ENCODE data around the gene SYNDIG1.

SYNDIG1 gene

DNA sequence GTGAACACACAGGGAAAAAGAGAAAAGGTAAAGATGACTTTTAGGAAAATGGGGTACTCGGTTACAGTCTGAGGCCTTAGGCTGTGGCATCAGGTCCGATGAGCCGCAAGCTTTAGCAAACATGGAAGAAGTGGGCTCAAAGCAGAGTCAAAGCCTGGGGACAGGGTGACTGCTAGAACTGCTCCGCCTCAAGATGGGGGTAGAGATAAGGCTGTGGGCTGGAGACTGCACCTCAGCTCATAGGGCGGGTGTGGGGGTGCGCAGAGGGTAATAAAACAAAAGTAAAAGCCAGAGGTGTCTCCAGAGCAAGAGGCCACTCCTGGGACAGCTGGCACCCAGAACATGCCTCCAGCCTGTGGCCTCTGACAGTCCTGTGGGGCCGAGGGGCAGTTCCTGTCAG, 21.3 kb upstream of the SYNDIG1 start:
- no peak for FAIRE-seq

DNA sequence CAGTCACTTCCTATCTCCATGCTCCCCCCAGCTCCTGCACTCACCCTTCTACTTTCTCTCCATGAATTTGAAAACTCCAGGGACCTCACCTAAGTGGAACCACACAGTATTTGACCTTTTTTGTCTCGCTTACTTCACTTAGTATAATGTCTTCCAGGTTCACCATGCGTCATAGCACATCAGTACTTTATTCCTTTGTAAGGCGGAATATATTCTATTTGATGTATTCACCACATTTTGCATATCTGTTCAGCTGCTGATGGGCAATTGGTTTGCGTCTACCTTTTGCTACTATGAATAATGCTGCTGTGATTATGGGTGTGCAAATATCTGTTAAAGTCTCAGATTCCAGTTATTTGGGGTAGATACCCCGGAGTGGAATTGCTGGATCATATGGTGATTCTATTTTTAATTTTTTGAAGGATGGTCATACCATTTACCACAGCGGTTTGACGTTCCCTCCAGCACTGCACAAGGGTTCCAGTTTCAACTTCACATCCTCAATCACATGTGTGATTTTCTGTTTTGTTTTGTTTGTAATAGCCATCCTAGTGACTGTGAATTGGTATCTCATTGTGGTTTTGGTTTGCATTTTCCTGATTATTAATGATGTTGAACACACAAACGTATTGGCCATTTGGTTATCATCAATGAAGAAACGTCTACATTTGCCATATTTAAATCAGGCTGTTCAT, 20.3 kb upstream of the SYNDIG1 start:
- FAIRE-seq: no peak

DNA sequence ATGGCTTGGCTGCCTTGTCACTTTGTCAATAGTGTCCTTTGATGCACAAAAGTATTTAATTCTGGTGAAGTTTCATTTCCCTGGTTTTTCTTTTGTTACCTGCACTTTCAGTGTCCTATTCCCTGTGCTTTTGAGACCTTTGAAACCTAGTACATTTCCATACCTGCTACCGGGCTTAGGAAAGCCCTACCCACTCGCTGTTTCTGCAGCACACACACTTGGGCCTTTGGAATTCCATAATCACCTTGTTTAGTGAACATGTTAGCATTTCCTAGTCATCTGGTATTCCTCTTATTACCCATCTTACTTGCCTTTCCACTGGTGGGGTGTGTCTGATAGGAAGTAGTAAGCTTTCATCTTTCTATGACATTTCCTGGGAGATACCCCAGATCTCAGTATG, 19.3 kb upstream of the SYNDIG1 start:
- FAIRE-seq: no peak

DNA sequence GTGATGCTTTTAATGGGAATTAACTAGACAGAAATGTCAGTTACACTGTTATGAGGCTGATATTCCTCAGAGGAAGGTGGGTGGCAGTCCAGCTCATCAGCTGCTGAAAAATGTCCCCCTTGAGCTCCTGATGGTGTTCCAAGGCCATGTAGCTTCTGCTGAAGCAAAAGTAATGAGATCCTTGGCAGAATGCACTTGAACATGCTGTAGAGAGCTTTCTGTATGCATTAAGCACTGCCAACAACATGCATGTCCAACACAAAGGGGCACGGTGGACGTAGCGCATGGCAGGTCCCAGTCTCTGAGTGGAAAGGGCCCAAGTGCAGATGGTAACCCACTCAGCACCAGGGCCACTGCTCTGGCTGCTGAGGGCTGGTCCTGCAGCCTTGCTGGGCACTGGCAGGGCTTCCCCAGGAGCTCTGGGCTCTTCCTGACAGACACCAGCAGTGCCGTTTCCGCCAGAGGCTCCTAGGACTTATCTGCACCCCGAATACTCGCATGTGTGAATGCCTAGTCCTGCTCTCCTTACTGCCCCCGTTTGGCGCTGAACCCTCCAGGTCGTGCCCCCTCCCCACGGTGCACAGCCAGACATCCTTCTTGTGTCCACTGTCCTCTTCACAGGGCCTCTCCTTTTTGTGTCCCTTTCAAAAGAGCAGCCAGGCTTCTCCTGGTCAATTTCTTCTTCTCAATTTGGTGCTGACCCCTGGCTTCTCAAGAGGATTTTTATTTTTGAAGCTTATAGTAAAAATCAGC, 18.6 kb upstream of the SYNDIG1 start:
- FAIRE-seq: no peak

DNA sequence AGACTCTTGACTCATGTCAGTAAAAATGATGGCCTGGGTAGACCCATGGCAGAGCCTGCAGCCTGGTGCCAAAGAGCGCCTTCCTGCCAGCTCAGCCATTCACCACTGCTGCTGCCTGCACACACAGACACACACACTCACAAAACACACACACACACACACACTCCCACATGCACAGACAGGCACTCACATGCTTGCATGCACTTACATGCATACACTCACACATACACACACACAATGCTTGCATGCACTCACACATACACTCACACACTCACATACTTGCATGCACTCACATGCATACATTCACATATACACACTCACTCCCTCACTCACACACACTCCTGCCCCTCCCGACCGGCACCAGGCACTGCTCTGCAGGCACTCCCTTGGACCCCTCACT, 18.0 kb upstream of the SYNDIG1 start:
- FAIRE-seq: no peak

DNA sequence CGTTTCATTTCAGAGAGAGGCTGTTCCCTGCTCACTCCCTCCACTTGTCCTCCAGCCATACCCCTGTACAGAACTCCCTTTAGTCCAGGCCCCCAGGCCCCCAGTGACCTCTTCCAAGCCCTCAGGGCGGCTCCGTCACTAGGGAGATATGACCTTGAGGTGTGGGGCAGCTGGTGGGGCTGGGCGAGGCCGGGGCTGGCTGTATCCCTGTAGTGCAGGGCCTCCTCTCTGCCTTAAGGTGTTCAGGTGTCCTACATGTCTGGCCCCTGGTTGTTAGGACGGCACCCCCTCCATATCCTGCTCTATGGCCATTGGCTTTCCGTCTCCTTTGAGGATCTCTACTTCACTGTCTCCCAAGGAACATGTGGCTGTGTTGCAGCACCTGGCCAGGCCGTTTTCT, 17.4 kb upstream of the SYNDIG1 start:
- no peak for FAIRE-seq

DNA sequence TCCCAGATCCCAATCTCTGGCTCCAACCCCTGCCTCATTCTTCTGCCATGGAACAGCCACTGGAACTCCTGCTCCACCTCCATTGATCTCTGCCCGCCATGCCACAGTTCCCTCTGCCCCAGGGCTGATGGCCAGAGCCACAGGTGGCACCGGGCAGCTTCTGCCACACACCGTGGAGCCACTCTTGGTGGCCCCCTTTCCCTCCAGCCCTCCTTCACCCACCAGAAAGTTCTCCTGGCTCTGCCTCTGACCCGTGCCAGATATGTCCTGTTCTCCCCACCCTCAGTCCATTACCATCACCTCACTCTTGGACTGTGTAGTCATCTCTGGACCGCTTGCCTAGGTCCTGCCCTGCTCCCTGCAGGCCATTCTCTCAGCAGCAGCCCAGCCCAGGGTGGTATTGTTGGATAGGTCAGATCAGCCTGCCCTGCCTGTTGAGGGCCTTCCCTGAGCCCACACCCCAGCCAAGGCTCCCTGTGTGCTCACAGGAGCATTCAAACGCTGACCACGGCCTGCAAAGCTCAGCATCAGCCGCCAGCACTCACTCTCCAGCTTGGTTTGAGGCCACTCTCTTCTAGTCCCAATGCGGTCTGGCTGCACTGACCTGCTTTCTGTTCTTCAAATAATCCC, 16.8 kb upstream of the SYNDIG1 start:
- FAIRE-seq: no peak

DNA sequence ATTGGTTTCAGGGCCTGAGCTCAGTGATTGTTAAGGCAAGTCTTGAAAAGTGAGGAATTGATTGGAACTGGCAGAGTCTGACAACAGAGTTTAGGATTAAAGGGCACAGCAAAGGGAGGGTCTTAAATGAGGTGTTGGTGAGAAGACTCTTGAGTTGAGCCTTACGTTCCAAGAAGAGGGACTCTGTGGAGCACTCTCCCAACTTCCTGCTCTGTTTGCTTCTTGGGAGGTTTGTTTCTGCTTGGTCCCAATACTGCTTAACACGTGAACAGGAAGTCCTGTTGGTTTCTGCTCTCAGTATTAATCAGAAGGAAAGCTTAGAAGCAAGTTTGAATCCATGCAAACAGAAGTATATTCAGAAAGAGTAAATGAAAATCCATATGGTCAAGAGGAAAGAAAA, 15.6 kb upstream of the SYNDIG1 start:
- no peak for FAIRE-seq

DNA sequence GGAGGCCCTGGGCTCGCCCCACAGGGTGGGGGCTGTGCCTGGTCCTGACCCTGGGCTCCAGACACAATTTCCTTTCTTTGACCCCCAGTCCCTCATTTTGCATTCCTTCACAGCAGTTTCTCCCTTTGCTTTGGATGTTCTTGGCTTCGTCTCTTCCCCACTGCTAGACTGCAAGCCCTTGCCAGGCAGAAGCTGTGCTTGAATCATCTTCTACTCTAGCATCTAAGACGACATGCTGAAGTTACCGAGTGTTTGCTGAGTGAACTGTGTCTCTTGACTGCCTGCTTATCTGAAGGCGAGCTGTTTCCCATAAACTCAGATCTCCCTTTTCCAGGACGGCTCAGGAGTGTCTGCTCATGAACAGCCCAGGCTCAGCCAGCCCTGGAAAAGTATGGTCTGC, 14.3 kb upstream of the SYNDIG1 start:
- no peak for FAIRE-seq

DNA sequence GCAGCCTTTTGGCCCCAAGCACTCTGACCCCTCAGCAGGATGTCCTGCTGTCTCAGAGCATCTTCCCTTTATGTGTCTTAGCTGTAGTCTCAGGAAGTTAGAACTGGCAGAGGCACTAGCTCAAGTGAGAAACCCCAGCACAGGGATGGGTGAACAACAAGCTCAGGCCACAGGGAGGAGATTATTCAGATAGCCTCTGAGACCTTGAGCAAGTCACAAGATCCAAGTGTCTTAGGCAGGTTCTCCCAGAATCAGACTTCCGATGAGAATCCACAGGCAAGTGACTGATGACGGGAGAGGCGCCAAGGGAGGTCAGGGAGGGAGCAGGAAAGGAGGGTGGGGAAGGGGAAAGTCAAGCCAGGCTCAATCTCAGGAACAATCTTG, 13.0 kb upstream of the SYNDIG1 start:
- no peak for FAIRE-seq

DNA sequence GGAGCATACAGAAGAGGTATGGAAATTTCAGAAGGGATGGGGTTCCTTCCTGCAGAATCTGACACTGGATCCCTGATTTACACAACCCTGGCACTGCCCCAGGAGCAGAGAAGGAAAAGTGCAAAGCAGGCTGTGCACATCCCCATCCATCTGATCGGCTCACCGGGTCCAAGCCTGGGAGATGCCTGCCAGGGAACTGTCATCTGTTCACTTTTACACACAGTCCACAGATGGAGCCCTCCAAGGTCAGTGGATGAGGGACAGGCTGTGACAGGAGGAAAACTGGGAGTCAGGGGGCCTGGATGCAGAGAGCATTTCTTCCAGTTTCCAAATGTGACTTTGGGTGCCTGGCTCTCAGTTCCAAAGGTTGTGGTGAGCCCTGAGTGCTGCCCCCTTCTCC, 11.0 kb upstream of the SYNDIG1 start:
- FAIRE-seq: no peak

DNA sequence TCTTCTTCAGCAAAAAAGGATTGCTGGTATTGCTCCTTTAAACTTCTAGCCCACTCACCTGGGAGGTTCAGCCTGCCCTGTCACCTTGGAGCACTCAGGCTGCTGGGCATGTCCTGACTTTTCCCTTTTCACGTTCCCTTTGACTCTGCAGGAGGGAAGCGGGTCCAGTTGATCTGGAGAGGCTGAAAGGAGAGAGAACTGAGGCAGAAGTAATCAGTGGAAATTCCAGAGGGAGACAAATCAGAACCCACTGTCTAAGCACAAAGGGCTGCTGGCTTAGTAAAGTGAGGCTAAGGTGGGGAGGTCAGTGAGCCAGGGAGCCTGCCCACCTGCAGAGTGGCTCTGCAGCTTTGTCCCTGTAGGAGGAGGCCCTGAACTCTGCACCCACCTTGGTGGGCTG, 9.7 kb upstream of the SYNDIG1 start:
- no peak for FAIRE-seq

DNA sequence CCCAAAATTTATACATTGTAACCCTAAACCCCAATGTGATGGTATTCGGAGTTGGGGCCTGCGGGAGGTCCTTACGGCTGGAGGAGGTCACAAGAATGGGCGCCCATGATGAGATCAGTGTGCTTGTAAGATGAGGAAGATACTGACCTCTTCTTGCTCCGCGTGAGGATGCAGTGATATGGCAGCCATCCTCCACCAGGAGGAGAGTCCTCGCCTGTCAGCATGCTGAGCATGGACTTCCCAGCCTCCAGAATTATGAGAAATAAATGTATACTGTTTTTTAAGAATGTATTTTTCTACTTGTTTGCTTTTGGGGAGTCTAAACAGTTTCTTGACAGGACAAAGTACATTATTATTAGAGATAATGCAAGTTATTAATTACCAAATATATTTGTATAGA, 8.7 kb upstream of the SYNDIG1 start:
- FAIRE-seq: no peak

DNA sequence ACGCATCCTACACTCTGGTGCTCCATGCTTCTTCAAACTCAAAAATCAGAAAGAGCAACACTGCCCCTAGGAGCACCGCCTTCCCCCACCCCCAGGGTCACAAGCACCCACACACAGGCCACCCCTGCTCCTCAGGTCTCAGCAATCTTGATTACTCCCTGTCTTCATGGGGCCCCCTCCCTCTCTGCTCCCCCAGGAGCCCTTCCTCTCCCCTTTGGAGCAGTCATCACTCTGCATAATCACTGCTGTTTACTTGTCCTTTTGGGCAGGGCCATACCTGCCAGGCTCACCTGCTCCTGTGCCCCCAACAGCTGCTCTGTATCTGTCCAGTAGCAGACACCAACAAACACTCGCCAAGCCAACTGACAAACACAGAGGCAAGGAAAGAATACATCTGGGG, 7.6 kb upstream of the SYNDIG1 start:
- no peak for FAIRE-seq

DNA sequence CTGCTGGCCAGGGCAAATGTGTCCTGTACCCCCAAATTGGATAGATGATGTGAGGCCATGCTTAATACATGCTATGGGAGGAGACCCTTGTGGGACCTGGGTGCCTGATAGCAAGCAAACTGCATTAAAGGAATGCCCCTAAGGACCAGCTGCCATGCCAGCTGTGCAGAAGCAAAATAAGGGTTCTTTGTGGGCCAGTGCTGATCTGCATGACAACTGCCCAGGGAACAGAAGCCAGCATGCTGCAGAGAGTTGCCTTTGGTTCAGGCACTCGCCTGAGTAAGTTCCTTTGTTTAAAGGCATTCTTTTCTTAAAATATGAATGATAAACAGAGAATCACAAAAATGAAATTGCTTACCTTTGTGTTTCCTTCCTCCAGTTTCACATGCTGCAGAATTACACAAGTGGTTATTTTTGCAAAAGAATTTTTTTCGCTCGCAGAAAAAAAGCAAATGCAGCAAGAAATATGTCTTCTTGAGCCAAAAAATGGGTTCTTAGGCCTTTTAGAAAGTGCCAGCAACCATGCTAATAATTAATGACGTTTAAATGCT, 6.9 kb upstream of the SYNDIG1 start:
- FAIRE-seq: no peak

DNA sequence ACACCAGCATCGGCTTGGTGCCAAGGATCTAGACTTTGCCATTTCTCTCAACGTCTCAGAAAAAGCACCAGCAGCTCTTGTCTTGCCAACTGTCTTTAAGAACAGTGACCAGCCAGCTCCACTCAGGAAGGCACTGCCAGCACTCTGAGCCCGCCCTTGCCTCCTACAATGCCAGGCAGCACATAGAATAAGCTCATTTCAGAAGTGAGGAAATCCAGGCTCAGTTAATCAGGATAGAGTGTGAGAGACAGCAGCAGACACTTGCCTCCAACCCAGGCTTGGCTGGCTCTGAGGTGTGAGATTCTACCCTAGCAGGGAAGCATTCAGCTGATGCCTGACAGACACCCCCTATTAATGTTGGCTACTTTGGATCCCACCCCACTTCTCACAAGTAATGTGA, 4.3 kb upstream of the SYNDIG1 start:
- FAIRE-seq: no peak

DNA sequence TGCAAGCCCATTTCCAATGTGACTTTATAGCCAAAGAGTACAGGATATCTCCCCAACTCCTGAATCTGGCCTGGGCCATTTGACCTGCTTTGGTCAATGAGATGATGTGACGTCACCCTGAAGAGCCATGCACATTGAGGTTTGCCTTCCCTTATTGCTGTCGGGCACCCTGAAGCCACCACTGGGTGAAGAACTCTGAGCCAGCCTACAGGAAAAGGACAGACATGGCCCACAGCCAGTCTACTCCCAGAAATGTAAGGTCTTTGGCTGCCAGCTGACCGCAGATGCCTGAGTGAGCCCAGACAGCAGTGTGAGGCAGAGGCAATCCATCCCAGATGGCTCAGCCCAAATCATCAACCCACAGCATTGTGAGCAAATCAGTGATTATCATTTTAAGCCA, 3.7 kb upstream of the SYNDIG1 start:
- FAIRE-seq: no peak

DNA sequence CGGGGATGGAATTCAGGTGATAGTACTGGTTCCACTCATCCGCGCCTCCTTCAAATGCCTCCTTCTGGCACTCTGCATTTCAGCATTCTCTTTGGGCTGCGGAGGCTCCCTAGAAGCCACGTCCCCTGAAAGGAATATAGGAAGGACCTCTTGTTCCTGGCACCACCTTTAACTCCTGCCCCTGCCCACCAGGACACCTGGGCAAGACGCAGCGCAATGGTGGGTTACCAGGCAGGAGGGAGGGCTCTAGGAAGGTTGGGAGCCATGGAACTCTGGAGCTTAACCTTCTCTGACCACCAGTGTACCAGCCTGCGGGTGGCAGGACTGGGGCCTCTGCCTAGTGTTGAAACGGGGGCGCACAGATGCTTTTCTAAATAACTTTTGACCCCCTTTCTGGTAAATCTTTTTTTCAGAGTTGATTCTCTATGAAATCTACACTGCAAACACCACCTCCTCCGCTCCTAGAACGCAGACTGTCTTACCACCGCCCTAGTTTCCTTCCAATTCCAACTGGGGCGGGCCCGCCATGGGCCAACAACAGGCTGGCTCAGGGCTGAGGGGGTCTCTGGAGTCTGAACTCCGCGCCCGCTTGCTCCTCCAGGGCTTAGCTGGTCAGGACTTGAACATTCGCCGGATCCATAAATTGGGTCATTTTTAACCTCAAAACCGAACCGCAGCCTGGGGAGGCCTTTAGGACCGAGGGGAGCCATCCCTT, 871 bp upstream of the SYNDIG1 start:
- FAIRE-seq: no peak

DNA sequence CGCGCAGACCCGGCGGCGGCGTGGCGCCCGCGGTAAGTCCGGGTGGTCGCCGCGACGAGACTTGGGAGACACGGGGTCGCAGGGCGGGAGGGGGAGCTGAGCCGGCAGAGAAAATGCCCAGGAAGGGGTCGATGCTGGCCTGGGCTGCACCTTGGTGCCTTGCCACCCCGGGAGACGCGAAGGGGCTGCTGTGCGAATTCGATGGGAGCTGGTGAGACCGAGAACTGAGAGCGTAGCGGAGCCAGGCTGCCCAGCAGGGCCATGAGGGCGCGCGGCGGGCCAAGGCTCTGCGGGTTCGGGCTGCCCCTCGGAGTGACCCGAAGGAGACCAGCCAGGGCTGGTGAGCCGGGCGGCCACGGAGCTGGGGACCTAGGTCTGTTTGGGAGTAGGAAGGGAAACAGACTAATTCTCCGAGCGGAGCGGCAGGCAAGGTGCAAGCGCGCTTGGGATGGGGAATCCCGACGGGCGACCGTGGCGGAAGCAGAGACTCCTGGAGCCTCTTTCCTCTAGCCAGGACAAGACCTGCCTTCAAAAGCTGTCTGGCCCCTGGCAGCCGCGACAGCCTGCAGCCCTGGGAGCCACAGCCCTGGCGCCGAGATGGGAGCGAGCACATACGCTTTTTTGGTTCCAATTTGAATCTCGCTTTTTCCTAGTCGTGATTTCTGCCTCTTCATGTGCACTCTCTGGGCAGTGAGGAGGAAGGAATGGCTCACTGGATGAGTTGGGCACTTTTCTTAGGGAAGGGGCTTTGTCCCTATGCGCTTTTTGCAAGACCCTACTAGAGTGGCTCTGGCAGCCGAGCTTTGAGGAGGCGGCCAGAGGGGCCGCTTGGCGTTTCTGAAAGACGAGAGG, 691 bp downstream of the SYNDIG1 start:
- no peak for FAIRE-seq

DNA sequence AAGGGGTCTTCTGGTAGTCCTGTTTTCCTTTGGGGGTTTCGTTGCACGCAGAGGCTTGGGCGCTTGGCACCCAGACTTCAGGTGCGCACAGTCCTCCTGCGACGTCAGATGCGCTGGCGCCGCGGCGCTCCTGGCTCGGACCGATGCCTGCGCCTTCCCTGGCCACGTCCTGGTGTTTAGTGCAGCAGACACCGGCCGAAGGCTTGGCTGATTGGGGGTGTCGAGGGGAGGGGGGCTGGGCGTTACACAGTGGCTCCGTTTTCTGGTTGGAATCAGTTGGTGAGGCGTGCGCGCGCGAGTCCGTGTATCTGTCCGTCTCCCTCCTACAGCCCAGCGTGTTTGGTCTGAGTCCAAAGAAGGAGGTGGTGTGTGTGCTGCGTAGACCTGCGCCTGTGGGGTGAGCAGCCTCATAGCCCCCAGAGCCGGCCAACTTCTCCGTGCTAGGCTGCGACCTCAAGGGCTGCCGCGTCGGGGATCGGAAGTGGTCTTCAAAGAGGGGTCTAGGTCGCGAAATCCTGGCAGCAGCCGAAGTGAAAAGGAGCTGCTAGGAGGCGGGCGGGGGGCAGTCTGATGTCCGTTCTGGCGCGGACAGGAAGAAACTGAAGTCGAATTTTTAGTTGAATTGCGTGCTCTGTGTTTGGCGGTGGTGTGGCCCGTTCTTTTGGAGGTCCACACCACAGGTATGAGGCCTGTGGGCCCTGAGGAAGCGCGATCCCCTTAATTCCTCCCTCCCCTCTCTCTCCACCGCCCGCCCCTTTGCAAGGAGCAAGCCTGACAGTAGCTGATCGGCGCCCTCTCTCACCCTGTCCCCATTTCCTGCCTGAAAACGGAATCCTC, 1.5 kb downstream of the SYNDIG1 start:
- no peak for FAIRE-seq

DNA sequence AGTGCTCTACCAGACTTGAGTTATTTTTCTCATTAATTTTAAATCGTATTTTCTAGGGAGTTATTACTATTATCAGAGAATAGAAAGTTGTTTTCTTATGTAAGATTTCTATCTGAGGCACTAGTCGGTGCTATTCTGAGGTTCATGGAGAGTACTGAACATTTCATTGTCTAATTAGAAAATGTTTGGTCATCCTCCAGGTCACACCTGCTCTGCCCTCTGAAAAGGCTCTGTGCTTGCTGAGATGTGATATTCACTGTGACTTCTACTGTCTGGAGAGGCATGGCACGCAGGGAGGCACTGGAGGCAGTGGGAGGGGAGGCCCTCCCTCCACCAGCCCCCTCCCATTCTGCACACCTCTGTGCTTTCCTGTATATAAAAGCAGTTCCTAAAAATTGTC, 3.0 kb downstream of the SYNDIG1 start:
- no peak for FAIRE-seq

All from A204.1 (cell line).